A549 (cell line): ENCODE measurements around the gene BATF. TPM values are rescaled to one million over a fixed set of nuclear protein-coding genes. Genes with fewer than 3 reads are reported as not detected.

ENCODE experiments used
- ATAC-seq, 2 experiments: fragments of 200-7000 bp in 1 of 2; fragments of >200 bp in 1 of 2; cut with Nextera tagmentation in 1 of 2; cut with Tn5 transposase in 1 of 2; 3 replicates each; pipeline versions ENCODE4 v1.8.0 to v1.9.1; 2018 to 2020; ENCODE audit warnings: mild to moderate bottlenecking in 1 of 2, moderate library complexity in 1 of 2
- CTCF ChIA-PET: fragments of 300-600 bp; sonication (Branson Sonifier 250); formaldehyde crosslinking; extraction: SDS; loops from one replicate; lab custom pipeline; 2021; ENCODE audit warnings: antibody characterized with exemption, inconsistent platforms; lab: Yijun Ruan, JAX
- POLR2A ChIA-PET: fragments of 350-600 bp; formaldehyde crosslinking; extraction: SDS; loops from one replicate; lab custom pipeline; 2021; ENCODE audit warnings: antibody characterized with exemption, inconsistent platforms; lab: Yijun Ruan, JAX
- DNase-seq, 2 experiments: peaks; one replicate each; pipeline versions ENCODE4 v3.0.0 to v3.0.0-alpha.2; 2011 to 2016; ENCODE audit warnings: low read depth in 1 of 2, low spot score in 1 of 2
- FAIRE-seq: peaks from 2 replicates; lab custom pipeline; 2011; peaks lifted over from hg19 to GRCh38; lab: Jason Lieb, UNC
- H3K27ac ChIP-seq, 2 experiments: fragments of >200 bp; sonication (Bioruptor Twin); formaldehyde crosslinking; 3 replicates each; pipeline ENCODE4 v1.5.1; 2016 to 2017
- H3K4me1 ChIP-seq: fragments of >200 bp; sonication (Bioruptor Twin); formaldehyde crosslinking; 3 replicates; pipeline ENCODE4 v1.6.1; 2016
- H3K4me2 ChIP-seq: fragments of >200 bp; sonication (Bioruptor Twin); formaldehyde crosslinking; 3 replicates; pipeline ENCODE4 v1.6.1; 2016
- H3K4me3 ChIP-seq: fragments of >200 bp; sonication (Bioruptor Twin); formaldehyde crosslinking; 3 replicates; pipeline ENCODE4 v1.5.1; 2016
- H3K9me3 ChIP-seq: fragments of >200 bp; sonication (Bioruptor Twin); formaldehyde crosslinking; 3 replicates; pipeline ENCODE4 v1.6.1; 2016
- BHLHE40 ChIP-seq: IDR thresholded peaks from 2 replicates; pipeline ENCODE4 v1.6.1; 2012; ENCODE audit warnings: low read depth, low read length, inconsistent platforms
- CBX2 ChIP-seq: fragments of 200-600 bp; sonication (generic); IDR thresholded peaks from 2 replicates; pipeline ENCODE4 v1.6.1; 2016; ENCODE audit warnings: low read depth, mild to moderate bottlenecking, borderline replicate concordance
- CEBPB ChIP-seq, 2 experiments: fragments of >200 bp in 1 of 2; sonication (Bioruptor Twin) in 1 of 2; formaldehyde crosslinking in 1 of 2; IDR thresholded peaks; 2 replicates each; pipeline ENCODE4 v1.6.1; 2012 to 2016
- CHD2 ChIP-seq: fragments of 150-350 bp; IDR thresholded peaks from 2 replicates; pipeline ENCODE4 v1.6.1; 2014; ENCODE audit warnings: low read length; ENCODE audit not compliant: partially characterized antibody
- EP300 ChIP-seq, 2 experiments: fragments of >200 bp; sonication (Bioruptor Twin); formaldehyde crosslinking; IDR thresholded peaks; 2 replicates in 1 of 2; 3 replicates in 1 of 2; pipeline ENCODE4 v1.6.1; 2016 to 2017
- ESRRA ChIP-seq: fragments of 150-350 bp; IDR thresholded peaks from 2 replicates; pipeline ENCODE4 v1.6.1; 2014; ENCODE audit warnings: mild to moderate bottlenecking, low read length, borderline replicate concordance
- FOSL2 ChIP-seq, 2 experiments: fragments of 450-650 bp in 1 of 2; fragments of >200 bp in 1 of 2; sonication (Bioruptor Twin) in 1 of 2; formaldehyde crosslinking; IDR thresholded peaks; 2 replicates each; pipeline versions ENCODE4 v1.5.0 to v1.6.1; 2016 to 2020; ENCODE audit warnings: mild to moderate bottlenecking in 1 of 2, moderate library complexity in 1 of 2
- HEYL ChIP-seq: fragments of 250-450 bp; sonication (Bioruptor Pico); IDR thresholded peaks from 2 replicates; pipeline ENCODE4 v1.8.0; 2021; ENCODE audit warnings: mild to moderate bottlenecking, moderate library complexity
- KDM5A ChIP-seq: fragments of 200-600 bp; sonication (generic); IDR thresholded peaks from 2 replicates; pipeline ENCODE4 v1.6.1; 2016; ENCODE audit warnings: antibody characterized with exemption, mild to moderate bottlenecking
- MAFK ChIP-seq: fragments of 450-650 bp; IDR thresholded peaks from 2 replicates; pipeline ENCODE4 v1.6.1; 2014; ENCODE audit not compliant: partially characterized antibody
- MAZ ChIP-seq: fragments of 150-350 bp; IDR thresholded peaks from 2 replicates; pipeline ENCODE4 v1.6.1; 2014; ENCODE audit warnings: antibody characterized with exemption, low read depth, low read length, borderline replicate concordance
- NPAS2 ChIP-seq: fragments of 250-450 bp; sonication (Bioruptor Pico); IDR thresholded peaks from 2 replicates; pipeline ENCODE4 v1.8.0; 2022; ENCODE audit warnings: mild to moderate bottlenecking, moderate library complexity, borderline replicate concordance
- POLR2AphosphoS2 ChIP-seq: conservative IDR thresholded peaks from 2 replicates; pipeline ENCODE4 v1.6.1; 2012; ENCODE audit warnings: low read length, improper control_type of control experiment, inconsistent platforms
- RARB ChIP-seq: fragments of 250-450 bp; sonication (Bioruptor Pico); IDR thresholded peaks from 2 replicates; pipeline ENCODE4 v1.8.0; 2021; ENCODE audit warnings: mild to moderate bottlenecking, moderate library complexity
- SMC3 ChIP-seq: fragments of >200 bp; sonication (Bioruptor Twin); formaldehyde crosslinking; IDR thresholded peaks from 3 replicates; pipeline ENCODE4 v1.6.1; 2018; ENCODE audit warnings: inconsistent platforms
- TFCP2L1 ChIP-seq: fragments of 250-450 bp; sonication (Bioruptor Pico); IDR thresholded peaks from 2 replicates; pipeline ENCODE4 v1.5.0; 2021; ENCODE audit warnings: mild to moderate bottlenecking
- ZFP36 ChIP-seq: fragments of 450-650 bp; IDR thresholded peaks from 2 replicates; pipeline ENCODE4 v1.6.1; 2014; ENCODE audit warnings: borderline replicate concordance; ENCODE audit not compliant: partially characterized antibody
- ZSCAN20 ChIP-seq: fragments of 250-450 bp; sonication (Bioruptor Pico); IDR thresholded peaks from 2 replicates; pipeline ENCODE4 v1.8.0; 2022; ENCODE audit warnings: mild to moderate bottlenecking, moderate library complexity
- WGBS: methylation state at CpG from one replicate; pipeline ENCODE4 v1.1.6; 2017; ENCODE audit errors: missing lambda C conversion rate; 5-methylcytosine and 5-hydroxymethylcytosine counted together
- polyA plus RNA-seq, 4 experiments: library from polyadenylated mRNA; depleted of rRNA in 3 of 4; stranded (reverse); fragments of >200 nt; fragmentation: RNase III in 1 of 4; extraction: RNeasy Plus Mini Kit Qiagen cat#74134 plus additional on column Dnase treatment in 1 of 4; gene quantifications; 2 replicates in 3 of 4; 3 replicates in 1 of 4; pipeline ENCODE4 v1.2.3, GENCODE V29; 2011 to 2017
- TF ChIP-seq, protein P1 (sequence below): fragments of >200 bp; sonication (Bioruptor Twin); formaldehyde crosslinking; IDR thresholded peaks from 3 replicates; pipeline ENCODE4 v1.5.1; 2016
- TF ChIP-seq, protein P2 (sequence below): IDR thresholded peaks from 2 replicates; pipeline ENCODE4 v1.6.1; 2012
- TF ChIP-seq, protein P3 (sequence below): fragments of 250-450 bp; sonication (Bioruptor Pico); IDR thresholded peaks from 2 replicates; pipeline ENCODE4 v1.5.0; 2020; ENCODE audit warnings: low read depth, mild to moderate bottlenecking, moderate library complexity
- TF ChIP-seq, protein P4 (sequence below): fragments of 150-350 bp; IDR thresholded peaks from 2 replicates; pipeline ENCODE4 v1.6.1; 2014; ENCODE audit warnings: low read depth, mild to moderate bottlenecking, low read length
- TF ChIP-seq, protein P5 (sequence below): IDR thresholded peaks from 2 replicates; pipeline ENCODE4 v1.6.1; 2012

Gene BATF
- polyA plus RNA-seq, 2 of the 4 experiments (the other 2 are of a cell fraction), result not detected

DNA sequence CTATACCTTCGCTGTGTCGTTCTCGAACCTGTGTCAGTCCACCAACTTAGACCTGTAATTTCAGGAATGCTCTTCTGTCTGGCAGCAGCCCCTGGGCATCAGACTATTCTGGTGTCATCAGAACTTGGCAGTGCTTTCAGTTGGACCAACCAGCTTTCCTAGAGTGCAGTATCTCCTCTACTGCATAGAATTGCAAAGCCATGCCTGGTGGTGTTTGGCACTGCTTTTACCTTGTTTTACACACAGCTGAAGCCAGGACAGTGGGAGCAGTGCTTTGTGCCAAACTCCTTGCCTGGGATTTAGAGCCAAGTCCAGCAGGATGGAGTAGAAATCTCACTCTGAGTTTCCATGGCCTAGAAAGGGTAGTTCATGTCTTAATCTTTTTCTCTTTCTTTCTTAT lies 57.6 kb downstream of the BATF start (continued):
- no peak for TF ChIP-seq ESRRA
- no peak for TF ChIP-seq POLR2AphosphoS2
- TF ChIP-seq, protein P1, sequence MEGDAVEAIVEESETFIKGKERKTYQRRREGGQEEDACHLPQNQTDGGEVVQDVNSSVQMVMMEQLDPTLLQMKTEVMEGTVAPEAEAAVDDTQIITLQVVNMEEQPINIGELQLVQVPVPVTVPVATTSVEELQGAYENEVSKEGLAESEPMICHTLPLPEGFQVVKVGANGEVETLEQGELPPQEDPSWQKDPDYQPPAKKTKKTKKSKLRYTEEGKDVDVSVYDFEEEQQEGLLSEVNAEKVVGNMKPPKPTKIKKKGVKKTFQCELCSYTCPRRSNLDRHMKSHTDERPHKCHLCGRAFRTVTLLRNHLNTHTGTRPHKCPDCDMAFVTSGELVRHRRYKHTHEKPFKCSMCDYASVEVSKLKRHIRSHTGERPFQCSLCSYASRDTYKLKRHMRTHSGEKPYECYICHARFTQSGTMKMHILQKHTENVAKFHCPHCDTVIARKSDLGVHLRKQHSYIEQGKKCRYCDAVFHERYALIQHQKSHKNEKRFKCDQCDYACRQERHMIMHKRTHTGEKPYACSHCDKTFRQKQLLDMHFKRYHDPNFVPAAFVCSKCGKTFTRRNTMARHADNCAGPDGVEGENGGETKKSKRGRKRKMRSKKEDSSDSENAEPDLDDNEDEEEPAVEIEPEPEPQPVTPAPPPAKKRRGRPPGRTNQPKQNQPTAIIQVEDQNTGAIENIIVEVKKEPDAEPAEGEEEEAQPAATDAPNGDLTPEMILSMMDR, result no peak

DNA sequence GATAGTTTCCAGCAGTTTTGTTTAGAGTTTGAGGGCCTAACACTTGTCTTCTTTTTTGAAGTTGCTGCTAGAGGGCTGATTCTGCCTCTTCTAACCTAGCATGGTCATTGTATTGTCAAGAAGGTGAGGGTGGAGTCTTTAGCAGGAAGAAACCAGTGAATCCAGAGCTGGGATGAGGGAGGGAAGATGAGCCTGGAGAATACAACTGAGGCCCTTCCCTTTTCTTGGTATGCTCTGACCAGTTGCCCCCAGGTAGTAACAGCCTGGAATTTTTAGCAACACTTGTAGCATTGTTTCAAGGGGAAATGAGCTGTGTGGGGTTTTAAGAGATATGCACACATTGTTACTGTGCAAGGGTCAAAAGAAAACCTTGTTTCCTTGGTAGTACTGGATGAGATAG lies 65.1 kb downstream of the BATF start:
- ChIA-PET CTCF (interaction anchor here (0.7 to 1.6 kb wide), 3 partner anchors 10 to 67 kb away, joined by 3 to 5 read pairs (median 4); no protein-coding TSS in a partner anchor), POLR2A (no interaction called here)
- Histone ChIP-seq H3K4me1 (no peaks in the 10 kb centered on the region), H3K4me3 (no peak overlapping the region), H3K9me3 (peaks cover 18% of the 10 kb centered on the region), H3K27ac (no peak overlapping the region), H3K4me2 (no peak overlapping the region)
- DNase-seq, result no peak
- FAIRE-seq, result no peak
- TF ChIP-seq BHLHE40 (no peak), ZFP36 (no peak), KDM5A (no peak), HEYL (CRISPR knock-in tag) (no peak)
- no peak for ATAC-seq

DNA sequence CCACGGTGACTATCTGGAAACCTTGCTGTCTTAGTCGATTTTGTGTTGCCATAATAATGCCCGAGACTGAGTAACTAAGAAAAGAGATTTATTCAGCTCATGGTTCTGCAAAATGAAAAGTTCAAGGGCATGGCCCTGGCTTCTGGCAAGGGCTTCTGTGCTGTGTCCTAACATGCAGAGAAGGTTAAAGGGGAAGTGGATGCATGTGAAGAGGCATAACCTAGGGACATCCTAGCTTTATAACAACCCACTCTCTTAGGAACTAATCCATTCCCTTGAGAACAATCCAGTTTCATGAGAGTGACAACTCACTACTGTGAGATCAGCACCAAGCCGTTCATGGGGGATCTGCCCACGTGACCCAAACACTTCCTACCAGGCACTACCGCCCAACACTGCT lies 67.7 kb downstream of the BATF start:
- Histone ChIP-seq H3K4me1 (no peaks in the 10 kb centered on the region), H3K9me3 (peaks cover 22% of the 10 kb centered on the region), H3K4me2 (no peak overlapping the region), H3K27ac (no peak overlapping the region), H3K4me3 (no peak overlapping the region)
- DNase-seq (no peak), ATAC-seq (no peak), FAIRE-seq (no peak)
- TF ChIP-seq CHD2 (no peak), CBX2 (no peak), MAFK (no peak), SMC3 (no peak), ZSCAN20 (CRISPR knock-in tag) (no peak), NPAS2 (no peak), CEBPB (IDR thresholded peaks at IDR 0.05) (no peak), TFCP2L1 (CRISPR knock-in tag) (no peak), MAZ (no peak), EP300 (IDR thresholded peaks at IDR 0.05) (no peak), RARB (CRISPR knock-in tag) (no peak), FOSL2 (IDR thresholded peaks at IDR 0.05) (no peak), FOSL2 (CRISPR knock-in tag; IDR thresholded peaks at IDR 0.05) (no peak)
- TF ChIP-seq, protein P2, sequence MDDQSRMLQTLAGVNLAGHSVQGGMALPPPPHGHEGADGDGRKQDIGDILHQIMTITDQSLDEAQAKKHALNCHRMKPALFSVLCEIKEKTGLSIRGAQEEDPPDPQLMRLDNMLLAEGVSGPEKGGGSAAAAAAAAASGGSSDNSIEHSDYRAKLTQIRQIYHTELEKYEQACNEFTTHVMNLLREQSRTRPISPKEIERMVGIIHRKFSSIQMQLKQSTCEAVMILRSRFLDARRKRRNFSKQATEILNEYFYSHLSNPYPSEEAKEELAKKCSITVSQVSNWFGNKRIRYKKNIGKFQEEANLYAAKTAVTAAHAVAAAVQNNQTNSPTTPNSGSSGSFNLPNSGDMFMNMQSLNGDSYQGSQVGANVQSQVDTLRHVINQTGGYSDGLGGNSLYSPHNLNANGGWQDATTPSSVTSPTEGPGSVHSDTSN, result no peak
- TF ChIP-seq, protein P3, sequence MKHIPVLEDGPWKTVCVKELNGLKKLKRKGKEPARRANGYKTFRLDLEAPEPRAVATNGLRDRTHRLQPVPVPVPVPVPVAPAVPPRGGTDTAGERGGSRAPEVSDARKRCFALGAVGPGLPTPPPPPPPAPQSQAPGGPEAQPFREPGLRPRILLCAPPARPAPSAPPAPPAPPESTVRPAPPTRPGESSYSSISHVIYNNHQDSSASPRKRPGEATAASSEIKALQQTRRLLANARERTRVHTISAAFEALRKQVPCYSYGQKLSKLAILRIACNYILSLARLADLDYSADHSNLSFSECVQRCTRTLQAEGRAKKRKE (CRISPR knock-in tag), result no peak
- TF ChIP-seq, protein P4, sequence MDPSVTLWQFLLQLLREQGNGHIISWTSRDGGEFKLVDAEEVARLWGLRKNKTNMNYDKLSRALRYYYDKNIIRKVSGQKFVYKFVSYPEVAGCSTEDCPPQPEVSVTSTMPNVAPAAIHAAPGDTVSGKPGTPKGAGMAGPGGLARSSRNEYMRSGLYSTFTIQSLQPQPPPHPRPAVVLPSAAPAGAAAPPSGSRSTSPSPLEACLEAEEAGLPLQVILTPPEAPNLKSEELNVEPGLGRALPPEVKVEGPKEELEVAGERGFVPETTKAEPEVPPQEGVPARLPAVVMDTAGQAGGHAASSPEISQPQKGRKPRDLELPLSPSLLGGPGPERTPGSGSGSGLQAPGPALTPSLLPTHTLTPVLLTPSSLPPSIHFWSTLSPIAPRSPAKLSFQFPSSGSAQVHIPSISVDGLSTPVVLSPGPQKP, result no peak
- TF ChIP-seq, protein P5, sequence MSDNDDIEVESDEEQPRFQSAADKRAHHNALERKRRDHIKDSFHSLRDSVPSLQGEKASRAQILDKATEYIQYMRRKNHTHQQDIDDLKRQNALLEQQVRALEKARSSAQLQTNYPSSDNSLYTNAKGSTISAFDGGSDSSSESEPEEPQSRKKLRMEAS, result no peak
- CTCF ChIA-PET, result interaction anchor here (0.9 to 2.0 kb wide), 4 partner anchors 12 to 64 kb away, joined by 3 to 10 read pairs (median 6); partner anchors contain the start of gene FLVCR2
- 37% methylated on average over 6 of the region's 6 CpGs for whole genome bisulfite sequencing
- POLR2A ChIA-PET, result no interaction called here
